Measurements from ENCODE around the gene CCDC92. TPM values are rescaled to one million over a fixed set of nuclear protein-coding genes. Genes with fewer than 3 reads are reported as not detected.

The CCDC92 gene
- total and polyA plus RNA-seq, 2 of the 13 experiments (the other 11 are each of a cell fraction or from before 2014, with no cell fraction given): 5.4 to 14.7 TPM

DNA sequence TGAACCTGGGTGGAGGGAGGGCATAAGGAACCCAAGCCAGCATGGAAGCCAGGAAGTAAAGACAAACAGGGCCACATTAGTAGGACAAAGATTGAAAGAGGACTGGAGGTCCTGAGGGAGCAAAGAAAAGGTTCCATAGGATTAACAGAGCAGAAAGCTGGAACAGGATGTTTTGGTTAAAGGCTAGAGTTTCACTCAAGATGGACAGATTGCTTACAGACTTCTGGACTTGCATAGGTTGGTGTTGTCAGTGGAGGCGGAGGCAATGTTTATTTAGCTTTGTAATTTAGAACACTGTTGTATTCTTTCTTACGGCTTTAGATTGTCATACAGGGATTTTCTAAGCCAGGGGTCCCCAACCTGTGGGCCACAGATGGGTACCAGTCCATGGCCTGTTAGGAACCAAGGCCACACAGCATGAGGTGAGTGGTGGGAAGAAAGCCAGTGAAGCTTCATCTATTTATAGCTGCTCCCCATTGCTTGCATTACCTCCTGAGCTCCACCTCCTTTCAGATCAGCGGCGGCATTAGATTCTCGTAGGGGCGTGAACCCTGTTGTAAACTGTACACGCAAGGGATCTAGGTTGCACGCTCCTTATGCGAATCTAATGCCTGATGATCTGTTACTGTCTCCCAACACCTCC, 31.7 kb upstream of the CCDC92 start:
- Histone ChIP-seq H3K4me3 (replicated peaks in 1 of 3; ENCODE audit: insufficient read depth in 1 of 3, low read depth in 2 of 3, low read length in 3 of 3) (no peak overlapping the region), H3K4me2 (ENCODE audit: low read depth, low read length) (no peak overlapping the region), H2AFZ (ENCODE audit: low read length) (no peak overlapping the region), H3K9me3 (ENCODE audit: low read length) (no peaks in the 10 kb centered on the region), H3K79me2 (ENCODE audit: insufficient read depth, low read length) (peaks cover 11% of the 10 kb centered on the region), H3K4me1 (ENCODE audit: insufficient read depth, low read length) (0 out of 2 replicates have a peak, but pooled peaks cover 7% of the 10 kb centered on the region), H4K20me1 (ENCODE audit: insufficient read depth, low read length) (peaks cover 10% of the 10 kb centered on the region), H3K27me3 (ENCODE audit: control insufficient read depth in 1 of 2, insufficient read depth in 2 of 2, low read length in 2 of 2) (no peaks in the 10 kb centered on the region), H3K36me3 (replicated peaks in 1 of 2; ENCODE audit: control insufficient read depth in 1 of 2, insufficient read depth in 2 of 2, low read length in 2 of 2) (peaks cover 16 to 83% of the 10 kb centered on the region in 2 experiments), H3K27ac (ENCODE audit: extremely low read length, insufficient read depth, low read length) (no peak overlapping the region), H3K9ac (ENCODE audit: insufficient read depth, low read depth, low read length) (no peak overlapping the region)
- ChIA-PET POLR2A (no interaction called here), CTCF (ENCODE audit: low intra/inter-chr PET ratio, low total read pairs) (no interaction called here)
- TF ChIP-seq AGO2 (optimal IDR thresholded peaks at IDR 0.05; ENCODE audit: low read depth, low read length) (no peak), CBX2 (IDR thresholded peaks at IDR 0.05; ENCODE audit: low read depth, low read length) (no peak), CBX2 (CRISPR knock-in tag; IDR thresholded peaks at IDR 0.05; ENCODE audit: low read depth) (no peak), RCOR2 (CRISPR knock-in tag; IDR thresholded peaks at IDR 0.05) (no peak), ZFX (CRISPR knock-in tag; IDR thresholded peaks at IDR 0.05; ENCODE audit: low read depth) (no peak), PHF5A (CRISPR knock-in tag; IDR thresholded peaks at IDR 0.05; ENCODE audit: low read depth, unreplicated experiment) (no peak), ZNF83 (CRISPR knock-in tag; IDR thresholded peaks at IDR 0.05; ENCODE audit: borderline replicate concordance) (no peak), POLR2A (IDR thresholded peaks at IDR 0.05; ENCODE audit: insufficient read depth in 1 of 2, low read depth in 2 of 2, low read length in 2 of 2) (no peak), ZNF138 (CRISPR knock-in tag; IDR thresholded peaks at IDR 0.05; ENCODE audit: low read depth) (no peak)
- TF ChIP-seq, protein P1, sequence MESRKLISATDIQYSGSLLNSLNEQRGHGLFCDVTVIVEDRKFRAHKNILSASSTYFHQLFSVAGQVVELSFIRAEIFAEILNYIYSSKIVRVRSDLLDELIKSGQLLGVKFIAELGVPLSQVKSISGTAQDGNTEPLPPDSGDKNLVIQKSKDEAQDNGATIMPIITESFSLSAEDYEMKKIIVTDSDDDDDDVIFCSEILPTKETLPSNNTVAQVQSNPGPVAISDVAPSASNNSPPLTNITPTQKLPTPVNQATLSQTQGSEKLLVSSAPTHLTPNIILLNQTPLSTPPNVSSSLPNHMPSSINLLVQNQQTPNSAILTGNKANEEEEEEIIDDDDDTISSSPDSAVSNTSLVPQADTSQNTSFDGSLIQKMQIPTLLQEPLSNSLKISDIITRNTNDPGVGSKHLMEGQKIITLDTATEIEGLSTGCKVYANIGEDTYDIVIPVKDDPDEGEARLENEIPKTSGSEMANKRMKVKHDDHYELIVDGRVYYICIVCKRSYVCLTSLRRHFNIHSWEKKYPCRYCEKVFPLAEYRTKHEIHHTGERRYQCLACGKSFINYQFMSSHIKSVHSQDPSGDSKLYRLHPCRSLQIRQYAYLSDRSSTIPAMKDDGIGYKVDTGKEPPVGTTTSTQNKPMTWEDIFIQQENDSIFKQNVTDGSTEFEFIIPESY (CRISPR knock-in tag; IDR thresholded peaks at IDR 0.05): no peak
- WGBS (ENCODE audit: low lambda C conversion rate): 98% methylated on average over 9 of the region's 9 CpGs
- intact Hi-C loops (cut with micrococcal nuclease; ENCODE audit: unreplicated experiment): no loop called here
- no TSS peak for BruUV-seq (replicated peaks)
- no peak for ATAC-seq
- DNase-seq (ENCODE audit: low spot score): no peak
- in situ Hi-C loops (cut with HindIII; ENCODE audit: extremely low pct_ligation_motif_present, low pct_unique_long_range_greater_than_20kb): no loop called here
- no peak for FAIRE-seq

Measured in HepG2 (cell line).